Omental fat pad (tissue), 4 donors: Measurements from ENCODE around the gene PIP4K2A. TPM values are rescaled to one million over a fixed set of nuclear protein-coding genes. Genes with fewer than 3 reads are reported as not detected.

Source experiments
- ATAC-seq: fragments of 150-250 bp; one replicate; pipeline ENCODE4 v1.9.1; 2016; ENCODE audit warnings: mild to moderate bottlenecking, moderate library complexity; ENCODE audit not compliant: low FRiP score
- DNase-seq: peaks from one replicate; pipeline ENCODE4 v3.0.0-alpha.2; 2019; ENCODE audit warnings: low spot score
- total RNA-seq, 4 donors: library from RNA; depleted of rRNA; stranded (reverse); fragments of >200 nt; gene quantifications; one replicate each; pipeline ENCODE4 v1.1.0, GENCODE V29; 2016
- TF ChIP-seq, protein P1 (sequence below), 3 donors: fragments of 450-650 bp; IDR thresholded peaks; one replicate each; pipeline ENCODE4 v1.5.1; 2016 to 2017; ENCODE audit warnings: antibody characterized with exemption in 3 of 3, mild to moderate bottlenecking in 3 of 3, moderate library complexity in 2 of 3

The PIP4K2A gene
- total RNA-seq, 4 donors from 2014 or later = 16.2 to 32.5 (median 30.4) TPM

- ATAC-seq = no peak
- TF ChIP-seq, protein P1, sequence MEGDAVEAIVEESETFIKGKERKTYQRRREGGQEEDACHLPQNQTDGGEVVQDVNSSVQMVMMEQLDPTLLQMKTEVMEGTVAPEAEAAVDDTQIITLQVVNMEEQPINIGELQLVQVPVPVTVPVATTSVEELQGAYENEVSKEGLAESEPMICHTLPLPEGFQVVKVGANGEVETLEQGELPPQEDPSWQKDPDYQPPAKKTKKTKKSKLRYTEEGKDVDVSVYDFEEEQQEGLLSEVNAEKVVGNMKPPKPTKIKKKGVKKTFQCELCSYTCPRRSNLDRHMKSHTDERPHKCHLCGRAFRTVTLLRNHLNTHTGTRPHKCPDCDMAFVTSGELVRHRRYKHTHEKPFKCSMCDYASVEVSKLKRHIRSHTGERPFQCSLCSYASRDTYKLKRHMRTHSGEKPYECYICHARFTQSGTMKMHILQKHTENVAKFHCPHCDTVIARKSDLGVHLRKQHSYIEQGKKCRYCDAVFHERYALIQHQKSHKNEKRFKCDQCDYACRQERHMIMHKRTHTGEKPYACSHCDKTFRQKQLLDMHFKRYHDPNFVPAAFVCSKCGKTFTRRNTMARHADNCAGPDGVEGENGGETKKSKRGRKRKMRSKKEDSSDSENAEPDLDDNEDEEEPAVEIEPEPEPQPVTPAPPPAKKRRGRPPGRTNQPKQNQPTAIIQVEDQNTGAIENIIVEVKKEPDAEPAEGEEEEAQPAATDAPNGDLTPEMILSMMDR (IDR thresholded peaks at IDR 0.05) = no peak
- DNase-seq = no peak
Observed at GRCh38 chr10:22704942-22705341, 9.4 kb downstream of the PIP4K2A start.

DNA sequence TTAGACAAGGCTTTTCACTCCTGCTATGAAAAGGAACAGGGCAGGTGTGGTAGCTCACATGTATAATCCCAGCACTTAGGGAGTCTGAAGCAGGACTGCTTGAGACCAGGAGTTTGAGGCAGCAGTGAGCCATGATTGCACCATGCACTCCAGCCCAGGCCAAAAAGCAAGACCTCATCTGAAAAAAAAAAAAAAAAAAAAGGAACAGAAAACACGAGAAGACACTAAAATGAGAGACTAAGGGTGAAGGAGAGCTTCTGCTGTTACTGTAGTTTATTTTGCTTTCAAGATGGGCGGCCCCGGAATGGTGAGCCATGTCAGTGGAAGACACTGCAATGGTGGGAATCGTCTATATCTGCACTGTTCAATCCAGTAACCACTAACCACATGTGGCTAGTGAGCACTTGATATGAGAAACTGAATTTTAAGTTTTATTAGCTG, 9.9 kb downstream of the PIP4K2A start:
- TF ChIP-seq, protein P1 (IDR thresholded peaks at IDR 0.05) = no peak
- DNase-seq (no peak), ATAC-seq (no peak)

DNA sequence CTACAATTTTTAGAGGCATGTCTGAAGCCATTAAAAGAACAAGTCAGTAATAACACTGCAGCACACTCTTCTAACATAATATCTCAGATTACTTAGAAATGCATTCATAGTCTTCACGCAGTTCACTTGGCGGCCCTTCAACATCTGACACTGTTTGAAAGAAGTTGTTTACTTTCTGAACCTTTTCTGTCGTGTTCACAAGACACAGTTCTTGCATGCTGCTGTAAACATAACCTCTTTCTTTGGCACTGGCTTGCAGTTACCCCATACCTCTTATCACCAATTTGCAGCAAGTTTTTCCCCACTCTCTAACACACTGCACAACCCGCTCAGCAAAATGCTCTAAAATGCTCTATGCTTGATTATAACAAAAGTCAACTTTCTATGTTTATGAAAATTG, 12.0 kb downstream of the PIP4K2A start:
- ATAC-seq (no peak), DNase-seq (no peak)

DNA sequence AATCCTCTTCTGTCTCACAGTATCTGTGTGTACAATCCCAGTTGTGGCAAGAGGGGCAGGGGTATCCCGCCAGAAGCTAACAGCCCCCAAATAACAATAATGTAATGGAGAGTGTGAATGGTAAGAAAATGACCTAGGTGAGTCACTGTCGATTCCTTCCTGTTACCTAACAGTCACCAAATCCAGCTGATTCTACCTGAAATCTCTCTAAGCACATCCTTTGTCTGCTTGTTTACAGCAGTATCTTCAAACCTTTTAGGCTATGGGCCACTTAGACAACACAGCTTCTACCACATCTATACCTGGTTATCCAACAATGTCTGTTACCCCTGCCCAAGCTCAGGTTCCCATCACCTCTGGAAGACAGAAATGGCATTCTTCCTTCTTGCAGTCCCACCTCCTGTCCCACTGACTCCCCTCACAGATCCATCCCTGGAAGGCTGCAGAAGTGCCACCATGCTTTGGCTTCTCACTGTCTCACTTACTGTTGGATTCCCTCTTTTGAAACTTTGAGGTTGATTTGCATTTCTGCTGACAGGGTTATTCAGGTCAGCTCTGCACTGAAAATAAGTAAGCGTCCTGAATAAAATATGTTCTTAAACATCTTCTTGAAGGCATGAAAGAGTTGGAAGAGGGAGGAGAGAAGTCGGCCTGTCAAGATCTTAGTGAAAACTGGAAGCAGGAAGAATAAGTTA, 13.1 kb downstream of the PIP4K2A start:
- ATAC-seq = no peak
- TF ChIP-seq, protein P1 (IDR thresholded peaks at IDR 0.05) = no peak
- no peak for DNase-seq

More for the DNA sequence above, 12.0 kb downstream of the PIP4K2A start:
- TF ChIP-seq, protein P1 (IDR thresholded peaks at IDR 0.05) = no peak

- TF ChIP-seq, protein P1 (IDR thresholded peaks at IDR 0.05) = no peak
- no peak for ATAC-seq
Observed at GRCh38 chr10:22700489-22700888, 13.9 kb downstream of the PIP4K2A start.

DNA sequence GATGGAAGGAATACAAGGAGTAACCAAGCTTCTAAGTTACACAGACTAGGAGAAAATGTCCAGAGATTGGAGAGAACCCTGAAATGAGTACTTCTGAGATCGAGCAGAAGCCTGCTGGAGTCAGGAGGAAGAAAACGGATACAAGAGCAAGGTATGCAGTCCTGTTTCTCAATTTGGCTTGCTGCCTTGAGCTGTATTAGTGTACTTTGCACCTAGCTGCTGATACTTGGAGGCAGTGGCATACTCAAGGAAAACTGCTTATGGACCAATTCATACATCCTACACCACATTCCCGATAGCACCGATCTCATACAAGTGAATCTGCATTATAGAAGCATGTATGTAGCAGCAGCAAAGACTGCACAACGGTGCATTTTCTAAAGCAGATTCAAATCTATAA, 14.4 kb downstream of the PIP4K2A start:
- TF ChIP-seq, protein P1 (IDR thresholded peaks at IDR 0.05) = no peak
- no peak for ATAC-seq
- no peak for DNase-seq

More at GRCh38 chr10:22700489-22700888, 13.9 kb downstream of the PIP4K2A start:
- DNase-seq = no peak

DNA sequence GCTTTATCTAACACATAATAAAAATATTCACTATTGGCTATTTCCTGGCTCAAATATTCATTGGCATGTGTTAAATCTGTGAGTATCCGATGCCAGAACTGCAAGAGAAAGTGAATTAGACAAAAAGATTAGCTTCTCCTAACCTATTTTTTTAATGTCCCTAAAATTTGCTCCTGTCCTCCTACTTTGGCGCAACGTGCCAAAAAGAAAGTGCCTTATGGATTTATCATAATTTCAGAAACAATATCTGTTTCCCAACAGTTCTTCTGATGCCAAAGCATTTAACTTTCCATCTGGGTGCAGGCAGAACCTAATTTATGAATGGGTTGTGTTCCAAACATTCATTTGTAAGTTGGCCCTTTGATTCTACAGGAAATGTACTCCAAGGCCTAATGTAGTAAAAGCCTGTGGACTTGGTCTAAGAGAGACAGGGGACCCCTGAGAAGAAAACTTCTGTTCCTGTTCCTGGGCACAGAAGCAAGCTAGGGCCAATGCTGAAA, 15.4 kb downstream of the PIP4K2A start:
- DNase-seq (no peak), ATAC-seq (no peak)
- TF ChIP-seq, protein P1 (IDR thresholded peaks at IDR 0.05) = no peak
